Measurements from ENCODE around the gene SSBP3.

- no peak for TF ChIP-seq CTCF (conservative IDR thresholded peaks at IDR 0.05; ENCODE audit: low read depth in 2 of 2)
- no peak for TF ChIP-seq JUNB (IDR thresholded peaks at IDR 0.05; ENCODE audit: unreplicated experiment)
Observed at GRCh38 chr1:54332781-54333585, 73.2 kb downstream of the SSBP3 start.
